Tongue (tissue), 2 donors: ENCODE data around the gene FUNDC1. TPM values are rescaled to one million over a fixed set of nuclear protein-coding genes. Genes with fewer than 3 reads are reported as not detected.
"Not testable (repeated sequence)": the region's sequence is repeated elsewhere in the genome, so short reads cannot be mapped to it uniquely, and the experiment has no call there.

ENCODE experiments used
- DNase-seq: peaks from one replicate; pipeline ENCODE4 v3.0.0-alpha.2; 2015
- total RNA-seq: library from RNA; depleted of rRNA; stranded (reverse); fragments of >200 nt; gene quantifications from one replicate; pipeline ENCODE4 v1.2.3, GENCODE V29; 2014

FUNDC1 gene, protein sequence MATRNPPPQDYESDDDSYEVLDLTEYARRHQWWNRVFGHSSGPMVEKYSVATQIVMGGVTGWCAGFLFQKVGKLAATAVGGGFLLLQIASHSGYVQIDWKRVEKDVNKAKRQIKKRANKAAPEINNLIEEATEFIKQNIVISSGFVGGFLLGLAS
- 9.0 TPM for total RNA-seq

DNA sequence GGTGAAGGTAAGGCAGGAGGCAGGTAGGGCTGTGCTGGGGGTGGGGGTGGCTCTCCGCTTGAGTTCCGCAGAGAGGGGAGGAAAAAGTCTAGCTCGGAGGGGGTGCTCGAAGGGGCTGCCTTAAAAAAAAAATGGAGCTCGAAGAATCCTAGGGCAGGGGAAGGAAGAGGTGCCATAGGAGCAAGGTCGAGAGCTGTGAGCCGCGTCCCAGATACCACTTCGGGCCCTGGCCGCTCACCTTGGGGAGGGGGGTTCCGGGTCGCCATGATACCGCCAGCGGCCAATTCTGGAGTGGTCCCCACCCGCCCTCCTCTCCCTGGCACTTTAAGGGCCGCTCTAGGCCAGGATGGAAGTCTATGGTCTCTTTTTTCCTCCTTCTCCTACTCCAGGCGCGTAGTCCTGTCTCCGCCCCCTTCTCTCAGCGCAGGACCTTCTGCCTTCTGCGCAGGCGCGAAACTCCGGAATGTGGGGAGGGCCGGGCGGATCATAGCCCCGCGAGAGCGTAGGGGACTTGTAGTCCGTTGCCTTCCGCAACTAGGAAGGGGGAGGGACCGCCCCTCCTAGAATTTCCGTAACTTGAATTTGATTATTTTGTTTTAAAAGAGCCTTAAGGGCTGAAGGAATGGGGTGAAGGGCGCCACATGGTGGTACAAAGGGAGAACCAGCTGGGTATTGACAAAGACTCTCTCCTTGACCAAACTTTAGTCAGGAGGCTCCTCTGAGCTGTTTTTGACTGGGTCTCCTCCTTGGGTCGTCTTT is at the start of gene FUNDC1:
Gene FUNDC1 (minus strand): TSS at position 293 of the 759 bp plus-strand sequence. CDS start 27 bp downstream, at position 266.
- peak; percentile 98 for DNase-seq

DNA sequence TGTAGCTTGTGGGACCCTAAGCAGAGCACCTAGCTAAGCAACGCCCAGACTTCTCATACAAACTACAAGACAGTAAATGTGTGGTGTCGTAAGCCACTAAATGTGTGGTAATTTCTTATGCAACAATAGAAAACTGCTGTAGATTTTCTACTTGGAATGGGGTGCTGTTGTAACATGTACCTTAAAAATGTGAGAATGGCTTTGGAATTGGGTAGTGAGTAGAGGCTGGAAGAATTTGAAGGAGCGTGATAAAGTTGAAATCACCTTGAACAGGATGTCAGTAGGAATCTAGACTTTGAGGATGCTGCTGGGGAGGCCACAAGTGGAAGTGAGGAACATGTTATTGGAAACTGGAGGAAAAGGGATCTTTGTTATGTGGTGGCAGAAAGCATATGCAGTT is 43.2 kb upstream of the FUNDC1 start:
- DNase-seq, result no peak

DNA sequence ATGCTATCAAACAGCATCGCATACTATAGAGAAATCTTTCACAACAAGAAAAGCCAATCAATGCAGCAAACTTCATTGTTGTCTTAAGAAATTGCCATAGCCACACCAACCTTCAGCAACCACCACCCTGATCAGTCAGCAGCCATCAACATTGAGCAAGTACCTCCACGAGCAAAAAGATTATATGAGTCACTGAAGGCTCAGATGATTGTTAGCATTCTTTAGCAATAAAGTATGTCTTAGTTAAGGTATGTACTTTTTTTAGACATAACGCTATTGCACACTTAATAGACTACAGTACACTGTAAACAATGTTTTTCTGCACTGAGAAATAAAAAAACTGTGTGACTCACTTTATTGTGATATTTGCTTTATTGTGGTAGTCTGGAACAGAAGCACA is 37.8 kb upstream of the FUNDC1 start:
- DNase-seq, result no peak

DNA sequence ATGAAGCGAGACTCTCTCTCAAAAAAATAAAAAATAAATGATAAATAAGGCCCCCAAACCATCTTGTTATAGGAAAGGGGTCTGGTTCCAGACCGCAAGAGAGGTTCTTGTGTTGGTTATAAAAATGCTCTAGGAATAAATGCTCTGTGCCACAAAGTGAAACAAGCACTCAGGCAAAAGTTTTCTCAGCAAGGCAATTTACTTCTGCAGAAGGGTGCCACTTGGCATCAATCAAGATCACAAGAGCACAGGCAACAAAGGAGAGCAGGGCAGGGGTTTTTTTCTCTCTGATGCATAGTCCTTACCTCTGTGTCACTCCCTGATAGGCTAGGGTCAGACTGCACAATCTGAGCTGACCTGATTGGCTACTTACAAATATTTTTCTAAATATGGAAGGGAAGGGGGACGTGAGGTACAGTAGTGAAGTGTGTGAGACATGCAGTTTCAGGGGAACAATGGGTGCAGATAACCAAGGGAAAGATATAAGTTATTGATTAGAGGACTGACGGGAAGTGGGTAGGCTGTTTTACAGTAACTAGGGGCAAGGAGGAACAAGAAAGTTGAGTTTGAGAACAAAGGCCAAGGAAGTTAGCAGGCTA is 29.8 kb upstream of the FUNDC1 start:
- DNase-seq, result no peak

DNA sequence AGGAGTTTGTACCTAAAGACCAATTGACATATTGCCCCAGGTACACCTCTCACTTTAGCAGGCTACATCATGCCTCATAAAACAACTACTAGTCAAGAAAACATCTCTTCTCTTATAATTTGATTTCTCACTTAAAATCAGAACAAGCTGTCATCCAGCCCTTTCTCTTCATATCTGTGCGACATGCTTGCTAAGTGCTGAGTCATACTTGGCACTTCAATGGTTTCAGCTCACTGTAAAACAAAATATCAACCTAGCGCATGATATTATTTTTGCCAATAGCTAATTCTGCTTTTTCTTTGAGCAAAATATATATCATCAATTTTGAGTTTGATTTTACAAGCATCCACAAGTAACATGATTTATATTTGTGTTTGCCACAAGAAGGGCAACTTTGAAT is 27.9 kb upstream of the FUNDC1 start:
- no peak for DNase-seq

DNA sequence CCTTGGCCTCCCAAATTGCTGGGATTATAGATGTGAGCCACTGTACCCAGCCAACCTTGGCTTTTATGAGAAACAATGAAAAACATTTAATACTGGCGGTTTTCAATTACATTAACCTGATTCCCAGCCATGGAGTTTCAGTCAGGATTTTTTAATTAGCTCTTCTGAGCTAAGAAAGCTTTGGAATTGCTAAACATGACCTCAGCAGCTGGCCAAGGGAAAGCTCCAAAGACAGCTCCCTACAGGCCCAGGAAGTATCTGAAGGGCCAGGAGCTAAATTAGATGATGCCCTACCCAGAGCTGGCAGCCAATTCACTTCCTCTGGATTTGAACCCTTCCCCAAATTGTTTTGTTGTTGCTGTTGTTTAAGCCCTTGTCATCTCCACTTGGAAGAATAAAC is 26.5 kb upstream of the FUNDC1 start:
- peak; percentile 1 for DNase-seq

DNA sequence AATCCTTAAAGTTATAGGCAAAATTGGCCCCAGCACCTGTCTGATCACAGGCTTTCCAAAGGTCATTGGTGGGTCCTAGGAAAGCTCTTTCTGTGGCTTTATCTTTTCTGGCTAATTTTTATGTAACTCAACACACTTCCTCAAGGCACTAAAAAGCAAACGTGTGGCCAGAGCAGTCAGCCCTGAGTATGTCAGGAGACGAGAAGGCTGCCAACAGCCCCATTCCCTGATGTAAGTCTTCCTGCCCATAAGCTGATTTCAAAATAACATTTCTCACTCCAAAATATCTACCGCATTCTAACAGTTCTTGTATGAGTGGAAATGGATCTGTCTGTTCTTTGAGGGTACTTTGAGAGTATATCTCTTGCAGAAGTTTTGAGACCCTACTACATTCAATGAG is 25.5 kb upstream of the FUNDC1 start:
- DNase-seq, result no peak

DNA sequence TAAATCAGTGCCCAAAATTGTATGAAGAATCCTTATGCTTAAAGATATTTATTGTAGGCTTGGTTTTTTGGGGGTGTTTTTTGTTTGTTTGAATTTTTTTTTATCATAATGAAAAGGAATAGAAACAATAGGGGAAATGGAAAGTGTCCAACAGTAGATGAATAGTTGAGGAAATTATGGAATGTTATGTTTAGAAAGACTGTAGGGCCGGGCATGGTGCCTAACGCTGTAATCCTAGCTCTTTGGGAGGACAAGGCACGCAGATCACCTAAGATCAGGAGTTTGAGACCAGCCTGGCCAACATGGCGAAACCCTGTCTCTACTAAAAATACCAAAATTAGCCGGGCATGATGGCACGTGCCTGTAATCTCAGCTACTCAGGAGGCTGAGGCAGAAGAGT is 19.2 kb upstream of the FUNDC1 start:
- not testable (repeated sequence) for DNase-seq

DNA sequence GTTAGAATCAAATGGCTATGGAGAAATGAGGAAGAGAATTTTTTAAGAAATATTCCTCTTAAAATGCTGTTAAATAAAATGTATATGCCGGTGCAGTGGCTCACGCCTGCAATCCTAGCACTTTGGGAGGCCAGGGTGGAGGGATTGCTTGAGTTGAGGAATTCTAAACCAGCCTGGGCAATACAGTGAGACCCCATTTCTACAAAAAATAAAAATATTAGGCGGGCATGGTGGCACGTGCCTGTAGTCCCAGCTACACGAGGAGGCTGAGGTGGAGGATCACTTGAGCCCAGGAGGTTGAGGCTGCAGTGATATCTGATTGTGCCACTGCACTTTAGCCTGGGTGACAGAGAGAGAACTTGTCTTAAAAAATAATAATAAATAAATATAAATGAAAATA is 7.9 kb upstream of the FUNDC1 start:
- DNase-seq, result no peak

DNA sequence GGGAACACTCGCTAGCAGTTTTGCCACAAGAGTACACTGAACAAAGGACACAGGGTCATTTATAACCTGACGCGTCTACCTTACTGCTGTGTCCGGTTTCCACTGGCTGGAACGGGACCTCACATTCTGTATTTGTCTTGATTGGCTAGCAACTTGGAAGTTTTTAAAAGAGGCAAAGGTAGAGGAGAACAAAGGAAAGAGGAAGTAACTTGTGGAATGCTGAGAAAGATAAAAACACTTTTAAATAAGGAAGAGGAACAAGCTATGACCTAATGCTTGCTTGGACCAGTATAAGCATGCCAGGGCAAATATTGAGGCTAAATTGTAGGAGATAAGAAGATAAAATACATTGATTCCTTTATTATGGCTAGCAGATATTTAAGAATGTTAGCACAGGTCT is 2.8 kb upstream of the FUNDC1 start:
- DNase-seq, result not testable (repeated sequence)

DNA sequence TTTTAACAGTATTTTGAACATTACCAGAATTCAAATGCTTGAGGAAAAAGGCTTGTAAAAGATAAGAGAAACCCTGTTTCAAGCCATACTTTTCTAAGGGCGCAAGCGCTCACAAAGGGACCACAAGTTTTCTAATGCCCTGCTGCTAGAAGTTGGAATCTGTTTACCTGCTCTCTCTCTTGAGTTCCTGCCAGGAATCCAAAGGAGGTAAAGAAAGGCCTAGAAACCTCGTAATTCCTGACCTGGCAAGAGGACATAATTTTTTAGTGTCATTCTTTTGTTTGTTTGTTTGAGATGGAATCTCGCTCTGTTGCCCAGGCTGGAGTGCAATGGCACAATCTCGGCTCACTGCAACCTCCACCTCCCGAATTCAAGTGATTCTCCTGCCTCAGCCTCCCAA is 1.4 kb upstream of the FUNDC1 start:
- no peak for DNase-seq

DNA sequence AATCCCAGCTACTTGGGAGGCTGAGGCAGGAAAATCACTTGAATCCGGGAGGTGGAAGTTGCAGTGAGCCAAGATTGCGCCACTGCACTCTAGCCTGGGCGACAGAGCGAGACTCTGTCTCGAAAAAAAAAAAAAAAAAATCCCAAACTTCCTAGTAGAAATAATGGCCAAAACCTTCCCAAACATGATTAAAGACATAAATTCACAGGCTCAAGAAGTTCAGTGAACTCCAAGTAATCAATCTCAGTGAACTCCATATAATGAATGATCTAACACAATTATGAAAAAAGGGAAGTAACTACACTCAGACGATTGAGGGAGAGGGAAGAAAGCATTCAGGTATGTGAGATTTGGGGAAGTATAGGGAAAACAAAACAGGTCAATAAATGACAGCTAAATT is 6.5 kb downstream of the FUNDC1 start:
- DNase-seq, result no peak

DNA sequence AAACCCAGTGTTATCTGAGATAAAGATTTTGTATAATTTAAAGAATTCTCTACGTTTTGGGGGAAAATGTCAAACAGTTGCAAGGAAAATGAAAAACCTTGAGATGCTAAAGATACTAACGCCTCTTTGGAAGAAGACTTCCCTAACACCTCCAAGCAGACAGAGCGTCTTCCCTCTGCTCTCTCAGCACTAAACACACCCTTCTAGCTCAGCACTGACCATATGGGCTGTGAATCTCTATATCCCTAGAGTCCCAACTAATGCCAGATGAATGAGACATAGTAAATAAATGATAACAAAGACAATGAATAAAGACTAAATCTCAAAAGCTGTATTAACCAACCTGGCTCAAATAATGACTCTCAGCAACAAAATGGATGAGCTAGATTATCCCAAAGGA is 13.3 kb downstream of the FUNDC1 start:
- no peak for DNase-seq

DNA sequence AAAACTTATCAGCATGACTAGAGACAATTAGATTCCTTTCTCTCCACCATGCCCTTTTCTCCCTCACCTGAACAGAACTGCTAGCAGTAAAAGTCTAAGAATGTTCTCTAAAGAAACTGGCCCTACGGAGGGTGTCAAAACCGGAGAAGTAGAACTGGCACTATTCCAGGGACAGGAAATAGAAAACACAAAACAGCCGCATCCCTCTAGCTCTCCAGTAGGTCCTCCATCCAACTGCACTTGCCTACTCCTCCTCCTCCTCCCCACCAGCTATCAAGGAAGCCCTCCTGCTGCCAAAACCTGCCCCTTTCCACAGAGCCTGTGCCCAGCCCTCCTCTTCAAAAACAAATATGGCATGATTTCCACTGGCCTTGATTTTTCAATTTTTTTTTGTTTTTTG is 28.4 kb downstream of the FUNDC1 start:
- no peak for DNase-seq

DNA sequence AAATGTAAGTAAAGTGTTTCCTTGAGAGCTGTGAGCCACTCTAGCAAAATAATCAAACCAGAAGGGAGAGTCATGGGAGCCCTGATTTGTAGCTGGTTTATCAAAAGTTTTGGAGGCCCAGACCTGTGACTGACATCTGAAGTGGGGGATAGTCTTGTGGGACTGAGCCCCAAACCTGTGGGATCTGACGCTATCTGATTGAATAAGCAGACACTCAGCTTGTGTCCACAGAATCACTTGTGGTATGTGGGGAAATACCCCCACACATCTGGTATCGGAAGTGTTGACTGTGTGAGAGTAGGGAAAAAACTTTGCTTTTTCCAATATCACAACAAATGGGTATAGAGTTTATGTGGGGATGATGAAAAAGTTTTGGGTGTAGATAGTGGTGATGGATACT is 35.4 kb downstream of the FUNDC1 start:
- no peak for DNase-seq

DNA sequence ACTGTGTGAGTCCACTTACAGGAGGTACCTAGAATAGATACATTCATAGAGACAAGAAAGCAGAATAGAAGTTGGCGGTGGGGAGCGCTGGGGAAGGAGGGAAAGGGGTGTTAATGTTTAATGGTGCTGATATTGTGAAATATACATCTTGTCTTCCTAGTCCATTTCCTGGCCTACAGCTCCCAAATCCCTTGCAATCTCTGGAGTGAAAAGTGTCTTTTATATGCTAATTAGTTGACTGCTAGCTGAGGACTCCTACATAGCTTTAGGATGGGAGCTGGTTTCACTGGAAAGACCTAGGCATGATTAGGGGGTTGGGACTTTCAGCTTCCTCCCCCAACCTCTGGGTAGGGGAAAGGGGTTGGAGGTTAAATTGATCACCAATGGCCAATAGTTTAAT is 36.0 kb downstream of the FUNDC1 start:
- no peak for DNase-seq

DNA sequence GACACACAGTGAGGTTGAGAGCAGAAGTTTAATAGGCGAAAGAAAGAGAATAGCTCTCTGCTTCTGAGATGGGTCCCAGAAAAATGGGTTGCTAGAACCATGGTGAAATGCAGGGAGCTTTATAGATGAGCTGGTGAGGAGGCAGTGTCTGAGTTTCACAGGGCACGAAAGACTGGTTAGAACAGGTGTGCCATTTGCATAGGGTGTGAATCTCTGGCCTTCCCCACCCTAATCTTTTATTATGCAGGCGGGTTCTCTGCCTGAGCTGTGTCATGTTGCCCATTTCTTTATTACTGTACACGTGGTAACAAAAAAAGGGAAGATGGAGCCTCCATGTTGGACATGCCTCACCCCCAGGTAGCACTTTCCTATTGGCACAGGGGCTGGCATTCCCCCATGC is 39.1 kb downstream of the FUNDC1 start:
- no peak for DNase-seq

DNA sequence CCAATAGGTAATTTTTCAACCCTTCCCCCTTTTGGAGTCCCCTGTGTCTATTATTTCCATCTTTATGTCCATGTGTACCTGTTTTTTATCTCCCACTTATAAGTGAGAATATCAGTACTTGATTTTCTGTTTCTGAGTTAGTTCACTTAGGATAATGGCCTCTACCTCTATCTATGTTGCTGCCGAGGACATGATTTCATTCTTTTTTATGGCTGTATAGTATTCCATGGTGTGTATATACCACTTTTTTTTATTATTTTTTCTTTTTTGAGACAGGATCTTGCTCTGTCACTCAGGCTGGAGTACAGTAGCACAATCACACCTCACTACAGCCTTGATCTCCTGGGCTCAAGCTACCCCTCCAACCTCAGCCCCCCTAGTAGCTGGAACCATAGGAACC is 47.6 kb downstream of the FUNDC1 start:
- DNase-seq, result no peak

DNA sequence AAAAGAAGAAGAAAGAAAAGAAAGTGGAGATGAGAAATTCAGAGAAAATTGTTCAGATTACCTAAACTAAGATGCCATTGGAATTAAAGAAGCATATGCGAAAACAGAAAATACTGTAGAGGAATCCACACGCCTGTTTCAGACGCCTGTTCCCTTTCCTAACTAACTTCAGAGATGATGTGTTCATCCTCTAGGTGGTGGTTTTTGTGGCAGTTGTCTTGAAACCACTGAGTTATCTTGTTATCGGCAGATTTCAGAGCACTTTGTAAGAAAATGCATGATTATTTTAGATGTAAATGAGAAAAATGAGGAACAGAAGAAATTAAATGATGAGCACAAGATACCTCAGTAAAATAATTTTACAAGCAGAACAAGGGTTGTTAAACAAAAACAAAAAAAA is 48.3 kb downstream of the FUNDC1 start:
- DNase-seq, result no peak

DNA sequence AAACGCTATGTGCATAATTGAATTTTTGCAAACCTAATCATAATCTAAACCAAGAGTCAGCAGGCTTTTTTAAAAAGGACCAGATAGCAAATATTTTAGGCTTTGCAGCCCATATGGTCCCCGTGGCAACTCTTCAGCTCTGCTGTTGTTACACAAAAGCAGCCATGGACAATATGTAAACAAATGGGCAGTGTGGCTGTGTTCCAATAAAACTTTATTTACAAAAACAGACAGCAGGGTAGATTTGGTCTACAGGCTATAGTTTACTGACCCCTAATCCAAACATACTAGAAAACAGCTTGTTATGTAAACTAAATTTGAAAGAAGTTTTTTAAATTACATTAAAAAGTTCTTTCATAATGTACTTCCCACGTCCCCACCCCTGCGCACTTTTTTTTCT is 53.1 kb downstream of the FUNDC1 start:
- no peak for DNase-seq

DNA sequence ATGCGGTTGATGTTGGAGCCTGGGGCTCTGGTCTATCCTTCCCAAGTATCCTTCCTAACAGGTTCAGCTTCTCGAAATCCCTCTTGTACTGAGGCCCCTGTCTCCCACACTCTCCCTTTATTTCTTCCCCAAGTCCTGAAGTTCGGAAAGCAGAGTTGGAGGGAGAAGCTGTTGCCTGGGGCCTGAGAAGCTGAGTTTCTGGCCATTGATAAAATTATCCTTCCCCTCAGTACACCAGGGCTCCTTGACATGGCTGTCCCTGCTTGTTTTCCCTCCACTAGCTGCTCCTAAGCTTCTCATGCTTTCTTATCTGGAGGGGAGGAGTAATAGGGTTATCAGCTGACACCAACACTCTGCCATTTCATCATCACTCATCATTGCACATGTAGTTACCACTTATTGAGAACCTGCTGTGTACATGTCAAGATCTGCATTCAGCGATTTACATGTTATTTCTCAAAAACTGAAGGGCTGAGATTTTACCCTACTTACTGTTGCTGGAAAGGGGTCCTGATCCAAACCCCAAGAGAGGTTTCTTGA is 58.0 kb downstream of the FUNDC1 start:
- DNase-seq, result no peak

DNA sequence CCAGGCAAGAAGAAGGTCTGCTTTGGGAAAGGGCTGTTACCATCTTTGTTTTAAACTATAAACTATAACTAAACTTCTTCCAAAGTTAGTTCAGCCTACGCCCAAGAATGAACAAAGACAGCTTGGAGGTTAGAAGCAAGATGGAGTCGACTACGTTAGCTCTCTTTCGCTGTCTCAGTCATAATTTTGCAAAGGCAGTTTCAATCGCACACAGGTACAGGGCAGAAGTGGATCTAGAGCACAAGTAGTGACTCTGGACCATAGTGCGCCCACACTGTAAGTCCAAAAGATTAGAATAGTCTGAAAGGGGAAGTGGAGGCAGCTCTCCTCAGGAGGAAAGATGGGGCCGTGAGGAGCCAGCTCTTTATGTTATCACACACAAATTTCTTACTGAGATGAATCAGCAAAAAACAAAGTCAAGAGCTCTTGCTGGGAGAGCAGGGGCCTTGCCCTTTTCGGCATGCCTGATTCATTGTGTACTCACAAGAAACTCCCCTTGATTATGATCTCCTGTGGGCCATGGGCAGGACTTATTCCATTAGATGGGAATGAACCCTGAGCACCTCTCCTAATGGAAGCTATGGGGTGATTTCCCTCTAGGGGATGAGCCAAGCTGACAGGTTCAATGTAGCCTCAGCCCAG is 58.6 kb downstream of the FUNDC1 start:
- DNase-seq, result no peak

DNA sequence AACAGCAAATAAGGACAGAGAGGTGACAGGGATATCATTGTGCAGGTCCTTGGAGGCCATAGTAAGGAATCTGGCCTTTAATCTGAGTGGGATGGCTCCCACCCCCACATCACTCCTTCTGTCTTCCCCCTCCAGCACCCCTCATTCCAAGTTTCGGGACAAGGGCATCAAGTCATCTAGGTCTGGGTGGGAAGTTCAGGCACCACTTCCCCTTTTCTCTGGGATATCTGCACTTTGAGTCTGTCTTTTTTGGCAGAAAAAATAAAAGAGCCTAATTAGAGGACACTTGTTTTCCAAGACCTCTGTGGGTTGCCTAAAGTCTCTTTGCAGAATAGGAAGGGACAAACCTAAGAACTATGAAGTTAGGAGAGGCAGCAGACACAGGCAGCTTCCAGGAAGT is 60.1 kb downstream of the FUNDC1 start:
- DNase-seq, result no peak
